GM19438 (cell line): ENCODE data around the gene F10.
"Not testable (repeated sequence)": the region's sequence is repeated elsewhere in the genome, so short reads cannot be mapped to it uniquely, and the experiment has no call there.

Source experiments
- ATAC-seq: cut with Tn5 transposase; IDR thresholded peaks from one replicate; pipeline ENCODE4 v1.9.1; 2021; ENCODE audit warnings: low read depth; ENCODE audit not compliant: unreplicated experiment

The F10 gene

DNA sequence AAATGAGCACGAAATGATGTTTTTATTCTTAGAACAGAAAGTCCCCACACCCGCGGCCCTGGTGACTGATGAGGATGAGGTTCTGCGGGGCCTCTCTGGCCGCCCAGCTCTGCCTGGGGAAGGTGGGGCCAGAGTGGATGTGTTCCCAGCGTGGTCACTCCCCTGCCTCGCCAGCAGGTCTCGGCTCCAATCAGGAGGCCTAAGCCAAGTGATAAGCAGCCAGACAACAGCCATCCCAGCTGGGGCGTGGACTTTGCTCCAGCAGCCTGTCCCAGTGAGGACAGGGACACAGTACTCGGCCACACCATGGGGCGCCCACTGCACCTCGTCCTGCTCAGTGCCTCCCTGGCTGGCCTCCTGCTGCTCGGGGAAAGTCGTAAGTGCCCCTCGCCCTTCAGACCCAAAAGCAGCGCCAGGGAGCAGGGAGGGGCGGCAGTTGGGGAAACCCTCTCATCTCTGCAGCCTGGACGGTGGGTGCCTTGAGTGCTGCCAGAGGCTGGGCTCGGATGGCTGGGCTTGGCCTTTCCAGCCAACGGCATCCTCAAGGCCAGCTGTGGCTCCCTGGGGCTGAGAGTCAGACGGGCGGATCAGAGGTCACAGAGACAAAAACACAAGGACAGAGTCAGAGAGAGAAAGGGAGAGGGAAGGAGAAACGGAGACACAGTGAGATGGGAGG, at the start of gene F10:
Gene F10, plus strand, starts transcription at position 250 of the 676 bp plus-strand sequence. Its CDS starts 57 bp downstream, at position 307.
- ATAC-seq, result no peak

DNA sequence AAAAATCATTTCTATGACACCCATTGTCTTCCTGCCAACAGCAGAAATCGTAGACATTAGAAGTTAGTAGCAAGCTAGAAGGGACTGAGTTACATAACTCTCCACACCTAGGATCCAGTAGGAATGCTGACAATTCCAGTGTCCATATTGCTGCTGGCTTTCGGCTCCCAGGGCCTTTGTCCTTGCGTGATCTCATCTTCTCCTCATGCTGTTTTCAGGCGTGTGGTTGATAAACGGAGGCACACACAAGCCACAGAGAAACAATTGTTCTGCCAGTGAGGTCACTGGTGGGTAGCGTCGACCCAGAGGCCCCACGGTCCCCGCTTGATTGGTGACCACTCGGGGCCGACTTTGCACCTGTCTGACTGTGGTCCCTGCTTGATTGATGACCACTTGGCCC, 48.7 kb upstream of the F10 start:
- no peak for ATAC-seq

DNA sequence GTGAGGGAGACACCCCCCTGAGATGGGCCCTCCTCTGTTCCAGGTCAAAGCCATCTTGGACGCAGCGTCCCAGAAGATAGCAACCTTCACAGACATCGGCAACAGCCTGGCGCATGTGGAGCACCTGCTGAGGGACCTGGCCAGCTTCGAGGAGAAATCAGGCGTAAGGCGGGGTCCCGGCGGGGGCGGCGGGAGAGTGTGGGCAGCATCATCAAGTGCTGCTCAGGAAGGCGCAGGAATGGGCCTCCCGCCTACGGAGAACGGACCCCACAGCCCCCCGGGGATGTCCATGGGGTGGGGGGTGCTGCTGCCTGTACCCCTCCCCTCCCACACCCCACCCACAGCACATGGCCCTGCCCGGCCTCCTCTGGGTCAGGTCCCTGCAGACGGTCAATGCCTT, 48.2 kb upstream of the F10 start:
- no peak for ATAC-seq

DNA sequence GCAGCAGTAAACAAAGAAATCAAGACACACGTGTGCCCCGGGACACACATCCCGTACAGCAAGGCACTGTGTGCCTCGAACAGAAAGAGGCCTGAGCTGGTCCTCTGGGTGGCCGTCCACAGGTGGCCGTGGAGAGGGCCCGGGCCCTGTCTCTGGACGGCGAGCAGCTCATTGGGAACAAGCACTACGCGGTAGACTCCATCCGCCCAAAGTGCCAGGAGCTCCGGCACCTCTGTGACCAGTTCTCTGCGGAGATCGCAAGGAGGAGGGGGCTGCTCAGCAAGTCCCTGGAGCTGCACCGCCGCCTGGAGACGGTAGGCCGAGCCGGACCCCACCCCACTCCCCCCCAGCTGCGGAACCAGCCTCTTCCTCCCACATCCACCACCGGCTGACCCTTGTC, 47.7 kb upstream of the F10 start:
- ATAC-seq, result no peak

DNA sequence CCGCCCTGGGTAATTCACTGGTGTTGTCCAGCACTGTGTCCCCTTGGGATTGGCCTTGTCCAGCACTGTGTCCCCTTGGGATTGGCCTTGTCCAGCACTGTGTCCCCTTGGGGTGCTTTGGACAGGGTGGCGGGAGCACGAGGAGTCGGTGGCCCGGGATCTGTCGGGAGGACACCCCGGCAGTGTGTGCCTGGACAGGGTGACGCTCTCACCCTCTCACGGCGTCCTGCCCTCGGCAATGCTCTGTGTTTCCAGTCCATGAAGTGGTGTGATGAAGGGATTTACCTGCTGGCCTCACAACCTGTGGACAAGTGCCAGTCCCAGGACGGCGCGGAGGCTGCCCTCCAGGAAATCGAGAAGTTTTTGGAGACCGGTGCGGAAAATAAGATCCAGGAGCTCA, 46.9 kb upstream of the F10 start:
- no peak for ATAC-seq

DNA sequence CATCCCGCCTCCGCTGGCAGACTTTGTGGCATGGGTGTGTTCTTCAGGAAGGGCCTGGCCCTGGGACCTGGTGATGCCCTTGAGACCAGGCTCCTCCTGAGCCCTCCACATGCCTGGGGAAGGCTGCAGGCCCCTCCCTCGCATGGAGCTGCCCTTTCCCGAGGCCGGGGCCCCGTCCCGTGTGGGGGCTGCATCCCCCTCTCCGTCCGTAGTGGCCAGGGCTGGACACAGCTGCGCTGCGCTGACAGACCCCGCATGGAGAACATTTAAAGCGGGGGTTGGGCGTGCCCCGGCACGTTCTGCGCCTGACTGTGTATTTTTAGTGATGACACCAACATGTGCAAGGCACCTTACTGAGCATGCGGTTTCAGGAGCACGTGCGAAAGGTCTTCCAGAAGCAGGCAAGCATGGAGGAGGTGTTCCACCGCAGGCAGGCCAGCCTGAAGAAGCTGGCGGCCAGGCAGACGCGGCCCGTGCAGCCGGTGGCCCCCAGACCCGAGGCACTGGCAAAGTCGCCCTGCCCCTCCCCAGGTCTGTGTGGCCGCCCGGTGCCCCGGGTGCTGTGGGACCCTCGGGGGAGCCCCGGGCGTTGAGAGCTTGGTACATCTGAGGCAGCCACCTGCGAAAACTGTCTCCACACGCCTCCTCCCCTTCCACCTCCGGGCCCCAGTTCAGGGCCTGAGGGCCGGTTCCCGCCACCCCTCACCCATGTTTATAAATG, 45.8 kb upstream of the F10 start:
- no peak for ATAC-seq

DNA sequence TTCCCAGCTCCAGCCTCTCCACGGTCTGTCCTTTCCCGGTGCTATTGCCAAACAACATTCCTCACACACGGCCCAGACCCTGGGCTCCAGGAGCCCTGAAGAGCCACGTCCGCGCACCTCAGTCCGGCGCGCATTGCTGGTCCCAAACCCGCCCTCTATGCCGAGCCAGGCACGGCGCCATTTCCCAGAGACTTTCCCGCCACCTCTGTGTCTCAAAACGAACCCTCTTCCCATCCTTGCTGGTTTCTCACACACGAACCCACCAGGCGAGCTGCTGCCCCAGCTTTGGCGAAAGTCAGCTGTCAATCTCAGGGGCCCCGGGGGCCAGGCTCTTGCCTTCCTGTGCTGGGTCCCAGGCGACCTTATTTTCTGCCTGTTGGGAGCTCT, 45.0 kb upstream of the F10 start:
- no peak for ATAC-seq

DNA sequence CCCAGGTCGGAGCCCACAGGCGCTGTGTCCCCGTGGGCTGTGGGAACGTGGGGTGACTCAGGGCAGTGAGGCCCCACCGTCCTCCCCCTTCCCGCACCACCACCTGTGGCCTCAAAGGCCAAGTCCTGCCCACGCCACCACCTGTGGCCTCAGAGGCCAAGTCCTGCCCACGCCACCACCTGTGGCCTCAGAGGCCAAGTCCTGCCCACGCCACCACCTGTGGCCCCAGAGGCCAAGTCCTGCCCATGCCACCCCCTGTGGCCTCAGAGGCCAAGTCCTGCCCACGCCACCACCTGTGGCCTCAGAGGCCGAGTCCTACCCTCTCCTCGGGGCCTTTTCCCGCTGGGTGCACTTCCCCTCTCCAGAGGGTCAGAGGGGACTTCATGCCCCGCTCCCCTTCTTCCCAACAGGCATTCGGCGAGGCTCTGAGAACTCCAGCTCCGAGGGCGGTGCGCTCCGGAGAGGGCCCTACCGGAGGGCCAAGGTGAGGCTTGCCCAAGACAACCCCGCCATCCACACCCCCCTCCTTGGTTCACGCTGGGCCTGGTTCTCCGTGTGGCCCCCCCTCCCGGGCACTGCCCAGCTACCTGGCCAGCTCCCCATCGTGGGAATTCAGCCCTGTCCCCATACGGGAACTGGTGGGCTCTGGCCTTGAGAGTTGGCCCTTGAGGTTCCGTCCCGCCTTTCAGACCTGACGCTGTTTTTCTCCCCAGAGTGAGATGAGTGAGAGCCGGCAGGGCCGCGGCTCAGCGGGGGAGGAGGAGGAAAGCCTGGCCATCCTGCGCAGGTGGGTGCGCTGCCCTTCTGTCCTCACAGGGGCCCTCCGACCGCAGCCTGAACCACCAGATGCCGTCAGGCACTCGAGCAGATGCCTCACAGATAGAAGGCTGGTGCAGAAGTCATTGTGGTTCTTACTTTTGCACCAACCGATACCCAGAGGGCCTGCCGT, 44.4 kb upstream of the F10 start:
- no peak for ATAC-seq

DNA sequence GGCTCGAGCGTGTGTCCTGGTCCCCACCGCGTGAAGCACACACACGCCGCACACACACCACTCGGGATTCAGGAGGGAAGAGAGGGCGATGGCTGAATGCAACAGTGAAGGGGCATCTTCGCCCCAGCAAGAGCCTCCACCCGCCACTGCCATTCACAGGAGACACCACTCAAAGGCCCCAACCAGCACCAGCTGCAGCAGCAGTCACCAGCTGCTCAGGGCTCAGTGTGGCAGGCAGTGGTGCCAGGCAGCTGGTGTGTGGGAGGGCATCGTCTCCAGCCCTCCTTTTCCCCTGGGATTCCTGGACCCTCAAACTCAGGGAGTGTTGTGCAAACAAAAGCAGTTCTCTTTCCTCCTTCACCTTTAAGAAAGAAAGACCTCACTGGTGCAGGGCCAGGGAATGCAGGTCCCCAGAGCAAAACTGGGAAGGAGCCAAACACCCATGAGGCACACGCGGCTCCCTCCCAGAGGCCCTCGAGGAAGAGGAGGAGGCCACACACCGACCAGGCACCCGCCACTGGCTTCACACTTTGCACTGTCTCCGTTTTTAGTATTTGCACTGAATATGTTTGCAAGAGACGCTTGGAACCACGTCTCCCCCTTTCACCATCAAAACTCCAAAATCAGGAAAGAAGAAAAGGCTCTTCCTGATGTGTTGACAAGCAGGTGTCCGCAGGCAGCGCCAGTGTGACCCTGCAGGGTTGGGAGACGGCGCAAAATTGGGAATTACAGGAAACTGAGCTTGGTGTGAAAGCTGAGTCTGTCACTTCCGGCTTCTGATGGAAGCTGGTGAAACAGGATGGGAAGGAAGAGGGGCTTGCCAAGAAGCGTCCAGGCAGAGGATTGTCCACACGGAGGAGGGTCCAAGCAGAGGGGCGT, 43.5 kb upstream of the F10 start:
- no peak for ATAC-seq

DNA sequence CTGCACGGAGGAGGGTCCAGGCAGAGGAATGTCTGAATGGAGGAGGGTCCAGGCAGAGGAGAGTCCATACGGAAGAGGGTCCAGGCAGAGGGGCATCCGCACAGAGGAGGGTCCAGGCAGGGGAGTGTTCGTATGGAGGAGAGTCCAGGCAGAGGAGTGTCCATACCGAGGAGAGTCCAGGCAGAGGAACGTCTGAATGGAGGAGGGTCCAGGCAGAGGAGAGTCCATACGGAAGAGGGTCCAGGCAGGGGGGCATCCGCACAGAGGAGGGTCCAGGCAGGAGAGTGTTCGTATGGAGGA, 42.9 kb upstream of the F10 start:
- ATAC-seq, result not testable (repeated sequence)

DNA sequence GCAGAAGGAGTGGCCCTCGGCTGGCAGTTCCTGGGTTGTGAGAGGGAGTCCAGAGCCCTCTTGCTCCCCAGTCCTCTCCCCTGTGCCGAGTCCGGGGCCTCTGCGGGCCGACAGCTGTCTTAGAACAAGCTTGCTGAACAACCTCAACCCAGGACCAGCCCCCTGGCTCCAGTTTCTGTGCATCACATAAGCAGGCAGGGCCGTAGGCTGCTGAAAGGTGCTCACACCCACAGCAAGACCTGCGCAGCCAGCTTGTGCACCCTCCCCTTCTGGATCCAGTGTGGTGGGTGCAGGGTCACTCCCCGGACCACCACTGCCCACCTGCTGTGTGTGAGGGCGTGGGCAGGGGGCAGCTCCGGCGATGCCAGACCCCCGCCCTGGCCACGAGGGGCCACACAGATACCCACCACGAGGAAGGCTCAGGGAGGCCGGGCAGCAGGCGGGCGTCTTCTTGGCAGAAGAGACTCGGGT, 42.2 kb upstream of the F10 start:
- no peak for ATAC-seq

DNA sequence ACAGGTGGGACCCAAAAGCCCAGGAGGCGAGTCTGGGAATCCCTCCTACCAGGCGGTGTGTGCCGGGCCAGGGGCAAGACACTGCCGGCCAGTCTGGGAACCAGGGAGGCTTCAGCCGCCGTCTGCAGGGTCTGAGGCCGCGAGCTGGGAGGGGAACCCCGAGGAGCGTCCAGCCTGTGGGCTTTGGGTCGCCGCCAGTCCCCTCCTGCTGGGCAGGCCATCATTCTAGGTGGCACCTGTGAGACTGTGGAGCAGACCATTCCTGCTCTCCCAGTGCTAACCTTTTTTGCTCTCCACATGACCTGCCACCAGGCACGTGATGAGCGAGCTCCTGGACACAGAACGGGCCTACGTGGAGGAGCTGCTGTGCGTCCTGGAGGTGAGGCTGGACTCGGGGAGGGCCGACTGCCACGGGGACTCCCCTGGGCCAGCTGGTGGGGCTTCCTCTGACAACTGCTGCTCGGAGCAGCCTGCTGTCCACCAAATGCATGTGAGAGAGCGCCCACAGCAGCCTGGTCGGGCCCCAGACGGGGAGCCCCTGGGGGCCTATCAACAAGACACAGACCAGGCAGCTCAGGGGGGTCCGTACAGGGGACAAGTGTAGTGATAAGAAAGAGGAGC, 41.6 kb upstream of the F10 start:
- ATAC-seq, result no peak

DNA sequence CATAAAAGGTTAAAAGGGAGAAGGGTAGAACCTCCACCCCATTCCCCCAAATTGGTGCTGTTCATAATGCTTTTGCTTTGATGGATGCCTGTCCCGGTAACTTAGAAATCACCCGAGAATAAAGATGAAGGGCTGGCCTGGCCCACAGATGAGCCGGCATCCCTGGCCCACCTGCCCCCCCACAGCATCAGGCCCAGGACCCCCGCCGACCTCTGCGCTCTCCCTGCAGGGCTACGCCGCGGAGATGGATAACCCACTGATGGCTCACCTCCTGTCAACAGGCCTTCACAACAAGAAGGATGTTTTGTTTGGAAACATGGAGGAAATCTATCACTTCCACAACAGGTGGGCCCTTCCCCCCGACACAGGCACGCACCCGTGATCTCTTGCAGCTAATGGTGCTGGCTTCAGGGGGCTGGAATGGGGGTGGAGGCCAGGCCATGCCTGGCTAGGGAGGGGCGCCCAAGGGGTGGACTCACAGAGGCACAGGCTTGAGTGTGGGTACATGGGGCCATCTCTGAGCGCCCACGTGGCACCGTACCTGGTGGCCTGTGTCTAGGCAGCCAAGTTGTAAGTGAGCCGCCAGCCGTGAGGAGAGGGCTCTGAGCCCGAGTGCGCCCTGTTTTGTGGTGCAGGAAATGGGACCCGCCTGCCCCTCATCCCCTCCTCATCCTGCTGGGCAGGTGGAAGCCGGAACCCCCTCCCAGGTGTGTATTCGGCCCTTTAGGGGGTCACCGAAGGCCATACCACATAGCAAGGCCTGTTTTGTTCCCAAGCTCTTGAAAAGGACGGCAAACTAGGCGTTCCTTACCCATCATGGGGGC, 40.2 kb upstream of the F10 start:
- ATAC-seq, result no peak

DNA sequence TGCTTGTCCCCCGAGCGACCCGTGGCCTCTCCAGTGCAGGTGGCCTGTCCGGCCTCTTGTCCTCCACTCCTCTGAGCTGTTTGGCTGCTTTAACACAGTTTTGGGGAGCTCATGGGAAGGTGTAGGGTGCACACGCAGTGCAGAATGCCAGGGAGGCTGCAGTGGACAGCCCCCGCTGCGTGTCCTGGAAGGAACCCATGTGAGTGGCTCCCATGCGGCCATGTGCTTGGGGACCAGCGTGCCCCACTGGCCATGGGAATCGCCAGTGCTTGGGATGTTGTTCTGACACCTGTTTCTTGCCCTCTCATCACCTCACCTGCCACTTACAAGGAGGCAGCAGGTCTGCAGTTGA, 39.6 kb upstream of the F10 start:
- ATAC-seq, result no peak

DNA sequence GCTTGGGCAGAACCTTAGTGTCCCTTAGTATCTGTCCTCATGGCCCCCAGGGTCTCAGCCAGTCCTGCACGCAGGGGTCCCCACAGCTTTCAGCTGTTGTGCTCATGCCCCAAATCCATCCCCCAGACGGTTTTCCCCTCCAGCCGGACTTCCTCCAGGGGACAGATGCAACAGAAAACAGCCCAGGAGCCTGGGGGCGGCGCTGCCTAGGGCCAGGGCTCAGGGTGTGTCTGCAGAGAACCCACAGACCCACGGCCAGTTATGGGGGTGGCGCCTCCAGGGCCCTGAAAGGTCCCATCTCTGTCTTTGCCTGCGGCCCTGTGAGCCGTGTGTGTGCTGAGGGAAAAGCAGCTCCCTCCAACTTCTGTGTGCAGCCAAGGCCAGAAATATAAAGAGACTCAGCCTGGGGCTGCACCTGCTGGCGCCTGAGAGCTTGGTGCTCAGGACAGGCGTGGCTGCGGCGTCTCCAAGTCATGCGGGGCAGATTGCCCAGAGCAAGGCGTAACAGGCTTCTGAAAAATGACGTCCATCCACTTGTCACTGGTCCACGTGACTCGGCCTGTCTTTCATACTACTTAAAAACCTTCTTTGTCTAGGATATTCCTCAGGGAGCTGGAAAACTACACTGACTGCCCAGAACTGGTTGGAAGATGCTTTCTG, 39.1 kb upstream of the F10 start:
- no peak for ATAC-seq

DNA sequence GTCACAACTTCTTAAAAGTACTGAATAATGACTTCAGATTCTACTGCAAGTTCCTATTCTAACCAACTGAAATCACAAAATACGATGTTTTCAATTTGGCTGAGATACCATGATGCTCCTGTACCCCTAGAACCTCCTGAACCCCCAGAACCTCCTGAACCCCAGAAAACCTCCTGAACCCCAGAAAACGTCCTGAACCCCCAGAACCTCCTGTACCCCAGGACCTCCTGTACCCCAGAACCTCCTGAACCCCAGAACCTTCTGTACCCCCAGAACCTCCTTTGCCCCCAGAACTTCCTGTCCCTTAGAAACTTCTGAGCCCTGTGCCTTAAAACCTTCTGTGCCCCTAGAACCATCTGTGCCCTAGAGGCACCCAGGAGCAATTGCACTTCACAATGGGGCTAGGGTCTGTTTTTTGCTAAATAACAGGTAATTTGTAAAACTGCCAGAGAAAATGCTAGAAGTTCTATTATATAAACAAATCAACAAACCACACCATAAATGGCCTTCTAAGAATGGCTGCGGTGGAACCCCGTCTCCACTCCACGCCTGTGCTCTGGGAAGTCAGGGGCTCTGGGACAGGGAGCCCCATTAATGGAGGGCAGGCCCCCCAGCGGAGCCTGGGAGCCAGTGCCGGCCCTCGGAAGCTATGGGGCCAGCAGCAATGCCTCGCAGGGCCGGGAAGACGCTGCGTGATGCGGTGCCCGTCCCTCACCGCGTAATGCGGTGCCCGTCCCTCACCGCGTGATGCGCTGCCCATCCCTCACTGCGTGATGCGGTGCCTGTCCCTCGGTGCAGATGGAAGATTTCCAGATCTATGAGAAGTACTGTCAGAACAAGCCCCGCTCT, 38.3 kb upstream of the F10 start:
- no peak for ATAC-seq

DNA sequence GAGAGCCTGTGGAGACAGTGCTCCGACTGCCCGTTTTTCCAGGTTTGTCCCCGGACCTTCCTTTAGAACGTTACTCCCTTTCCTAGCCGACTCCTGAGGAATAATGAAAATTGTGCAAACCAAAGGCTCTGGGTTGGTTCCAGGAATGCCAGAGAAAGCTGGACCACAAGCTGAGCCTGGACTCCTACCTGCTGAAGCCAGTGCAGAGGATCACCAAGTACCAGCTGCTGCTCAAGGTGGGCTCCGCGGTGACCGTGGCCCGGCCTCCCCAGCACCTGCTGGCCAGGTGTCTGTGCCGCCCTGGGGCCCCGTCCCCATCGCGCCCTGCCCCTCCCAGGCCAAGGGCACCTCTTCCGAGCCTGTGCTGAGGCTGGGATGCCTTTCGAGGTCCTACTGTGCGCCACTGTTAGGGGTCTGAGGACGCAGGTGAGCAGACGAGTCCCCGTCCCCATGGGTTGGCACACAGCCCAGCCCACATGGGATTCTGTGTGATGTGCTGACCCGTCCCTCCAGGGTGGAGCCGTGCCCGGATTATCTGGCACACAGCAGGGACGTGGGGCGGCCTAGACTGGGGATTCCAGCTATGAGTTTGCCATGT, 37.6 kb upstream of the F10 start:
- ATAC-seq, result no peak
